Astrocyte (in vitro differentiated cells and primary cell): ENCODE measurements around the gene CPAMD8. TPM values are rescaled to one million over a fixed set of nuclear protein-coding genes. Genes with fewer than 3 reads are reported as not detected.

Experiments used
- DNase-seq: peaks from one replicate; pipeline ENCODE4 v3.0.0-alpha.2; 2010; ENCODE audit warnings: low read depth
- FAIRE-seq: peaks from 2 replicates; lab custom pipeline; 2011; peaks lifted over from hg19 to GRCh38; lab: Jason Lieb, UNC
- H2AFZ ChIP-seq: 2 replicates; pipeline ENCODE4 v1.6.0; 2012; ENCODE audit warnings: low read depth, low read length, inconsistent platforms
- H3K27ac ChIP-seq: 2 replicates; pipeline ENCODE4 v1.5.1; 2011; ENCODE audit warnings: low read depth, low read length, inconsistent platforms
- H3K27me3 ChIP-seq: 2 replicates; pipeline ENCODE4 v1.6.0; 2011; ENCODE audit warnings: low read length, inconsistent platforms; ENCODE audit not compliant: insufficient read depth
- H3K36me3 ChIP-seq: 2 replicates; pipeline ENCODE4 v1.5.1; 2011; ENCODE audit warnings: low read length, inconsistent platforms; ENCODE audit not compliant: insufficient read depth
- H3K4me1 ChIP-seq: 2 replicates; pipeline ENCODE4 v1.5.1; 2011; ENCODE audit warnings: low read length, inconsistent platforms; ENCODE audit not compliant: insufficient read depth
- H3K4me2 ChIP-seq: 2 replicates; pipeline ENCODE4 v1.6.0; 2012; ENCODE audit warnings: low read length, inconsistent platforms
- H3K4me3 ChIP-seq: 2 replicates; pipeline ENCODE4 v1.5.1; 2011; ENCODE audit warnings: low read depth, mild to moderate bottlenecking, low read length, inconsistent platforms; ENCODE audit not compliant: insufficient read depth
- H3K79me2 ChIP-seq: 2 replicates; pipeline ENCODE4 v1.6.0; 2012; ENCODE audit warnings: mild to moderate bottlenecking, low read length, inconsistent platforms; ENCODE audit not compliant: insufficient read depth
- H3K9ac ChIP-seq: 2 replicates; pipeline ENCODE4 v1.6.0; 2012; ENCODE audit warnings: mild to moderate bottlenecking, low read length, inconsistent platforms
- H3K9me3 ChIP-seq: 2 replicates; pipeline ENCODE4 v1.5.1; 2012; ENCODE audit warnings: low read depth, mild to moderate bottlenecking, low read length, inconsistent platforms; ENCODE audit not compliant: insufficient read depth
- H4K20me1 ChIP-seq: 2 replicates; pipeline ENCODE4 v1.6.0; 2012; ENCODE audit warnings: low read length, inconsistent platforms; ENCODE audit not compliant: insufficient read depth
- H3K27ac Mint-ChIP-seq: one replicate; pipeline ENCODE4 v1.8.0; 2021; ENCODE audit warnings: mild to moderate bottlenecking, mixed read lengths; ENCODE audit not compliant: unreplicated experiment
- H3K27me3 Mint-ChIP-seq: one replicate; pipeline ENCODE4 v1.8.0; 2021; ENCODE audit warnings: low read depth, mixed read lengths; ENCODE audit not compliant: unreplicated experiment
- H3K36me3 Mint-ChIP-seq: one replicate; pipeline ENCODE4 v1.8.0; 2021; ENCODE audit warnings: low read depth, mixed read lengths; ENCODE audit not compliant: unreplicated experiment
- H3K4me1 Mint-ChIP-seq: one replicate; pipeline ENCODE4 v1.8.0; 2021; ENCODE audit warnings: low read depth, mixed read lengths; ENCODE audit not compliant: unreplicated experiment
- H3K4me3 Mint-ChIP-seq: one replicate; pipeline ENCODE4 v1.8.0; 2021; ENCODE audit warnings: mild to moderate bottlenecking, moderate library complexity, mixed read lengths; ENCODE audit not compliant: unreplicated experiment
- H3K9me3 Mint-ChIP-seq: one replicate; pipeline ENCODE4 v1.8.0; 2021; ENCODE audit warnings: mild to moderate bottlenecking, mixed read lengths; ENCODE audit not compliant: unreplicated experiment
- CTCF ChIP-seq: IDR thresholded peaks from 2 replicates; pipeline ENCODE4 v1.5.1; 2011; ENCODE audit warnings: low read depth, mild to moderate bottlenecking, inconsistent platforms, low read length, moderate library complexity; ENCODE audit not compliant: insufficient read depth
- EZH2 ChIP-seq: IDR thresholded peaks from 2 replicates; pipeline ENCODE4 v1.6.1; 2012; ENCODE audit warnings: mild to moderate bottlenecking, low read length, inconsistent platforms; ENCODE audit not compliant: insufficient read depth
- total RNA-seq: library from RNA; stranded (reverse); gene quantifications from 2 replicates; pipeline ENCODE4 v1.2.1, GENCODE V29; 2021

CPAMD8 gene
- total RNA-seq, 1 donor from 2014 or later: 1.9 TPM

- H3K4me1 ChIP-seq: no peaks in the 10 kb centered on the region
- H3K4me2 ChIP-seq: no peak overlapping the region
- Mint-ChIP-seq H3K9me3 (peaks cover 3% of the 10 kb centered on the region), H3K36me3 (no peaks in the 10 kb centered on the region), H3K27ac (no peak overlapping the region), H3K4me1 (no peaks in the 10 kb centered on the region), H3K4me3 (no peak overlapping the region), H3K27me3 (peaks cover 24% of the 10 kb centered on the region)
- no peak overlapping the region for H3K27ac ChIP-seq
- H3K9me3 ChIP-seq: no peaks in the 10 kb centered on the region
- H3K79me2 ChIP-seq: no peaks in the 10 kb centered on the region
- no peak for DNase-seq
- H4K20me1 ChIP-seq: no peaks in the 10 kb centered on the region
- no peak overlapping the region for H2AFZ ChIP-seq
- no peaks in the 10 kb centered on the region for H3K27me3 ChIP-seq
- FAIRE-seq: no peak
- no peak overlapping the region for H3K9ac ChIP-seq
- H3K4me3 ChIP-seq: no peak overlapping the region
- H3K36me3 ChIP-seq: no peaks in the 10 kb centered on the region
- no peak for TF ChIP-seq CTCF
- TF ChIP-seq EZH2: no peak
These were observed 22.2 kb downstream of the CPAMD8 start for GRCh38 chr19:17004386-17004785.

- Histone ChIP-seq H3K4me1 (no peaks in the 10 kb centered on the region), H3K9me3 (peaks cover 3% of the 10 kb centered on the region), H4K20me1 (no peaks in the 10 kb centered on the region), H3K4me3 (no peak overlapping the region), H2AFZ (no peak overlapping the region), H3K4me2 (no peak overlapping the region), H3K9ac (no peak overlapping the region), H3K27ac (no peak overlapping the region), H3K79me2 (no peaks in the 10 kb centered on the region), H3K36me3 (no peaks in the 10 kb centered on the region), H3K27me3 (no peaks in the 10 kb centered on the region)
- Mint-ChIP-seq H3K36me3 (peaks cover 3% of the 10 kb centered on the region), H3K9me3 (peaks cover 13% of the 10 kb centered on the region), H3K27me3 (peaks cover 21% of the 10 kb centered on the region), H3K27ac (no peak overlapping the region), H3K4me3 (no peak overlapping the region), H3K4me1 (no peaks in the 10 kb centered on the region)
- DNase-seq (no peak), FAIRE-seq (no peak)
- TF ChIP-seq EZH2: no peak
- no peak for TF ChIP-seq CTCF
These were observed 24.2 kb downstream of the CPAMD8 start for GRCh38 chr19:17002455-17002854.

- no peaks in the 10 kb centered on the region for H3K79me2 ChIP-seq
- H4K20me1 ChIP-seq: no peaks in the 10 kb centered on the region
These were observed 24.9 kb downstream of the CPAMD8 start for GRCh38 chr19:17001603-17002183.

More at GRCh38 chr19:17001603-17002183, 24.9 kb downstream of the CPAMD8 start:
- Histone ChIP-seq H2AFZ (no peak overlapping the region), H3K4me1 (no peaks in the 10 kb centered on the region), H3K9me3 (peaks cover 3% of the 10 kb centered on the region), H3K36me3 (no peaks in the 10 kb centered on the region), H3K4me3 (no peak overlapping the region), H3K4me2 (no peak overlapping the region), H3K27me3 (no peaks in the 10 kb centered on the region), H3K9ac (no peak overlapping the region), H3K27ac (no peak overlapping the region)
- FAIRE-seq (no peak), DNase-seq (no peak)
- no peaks in the 10 kb centered on the region for H3K4me1 Mint-ChIP-seq
- peaks cover 19% of the 10 kb centered on the region for H3K27me3 Mint-ChIP-seq
- peaks cover 3% of the 10 kb centered on the region for H3K36me3 Mint-ChIP-seq
- H3K27ac Mint-ChIP-seq: no peak overlapping the region
- peaks cover 15% of the 10 kb centered on the region for H3K9me3 Mint-ChIP-seq
- TF ChIP-seq EZH2 (no peak), CTCF (no peak)
- H3K4me3 Mint-ChIP-seq: no peak overlapping the region
